Activated B cell treated with CpG ODN at 0.5 μM for 24 hours (primary cell): ENCODE data around the gene HIBCH. TPM values are rescaled to one million over a fixed set of nuclear protein-coding genes. Genes with fewer than 3 reads are reported as not detected.
"Not testable (repeated sequence)": the region's sequence is repeated elsewhere in the genome, so short reads cannot be mapped to it uniquely, and the experiment has no call there.

Experiments
- ATAC-seq: fragments of 200-7000 bp; cut with Tn5 transposase; one replicate; pipeline ENCODE4 v1.10.0; 2021; ENCODE audit warnings: low read depth, mild to moderate bottlenecking, moderate library complexity
- CTCF ChIA-PET: fragments of 350-600 bp; sonication (Branson Sonifier 250); formaldehyde crosslinking; loops from one replicate; lab custom pipeline; 2021; ENCODE audit warnings: antibody characterized with exemption; lab: Charles Lee
- POLR2A ChIA-PET: fragments of 350-600 bp; sonication (Branson Sonifier 250); formaldehyde crosslinking; loops from one replicate; lab custom pipeline; 2021; ENCODE audit warnings: antibody characterized with exemption; lab: Charles Lee
- DNase-seq: peaks from one replicate; pipeline ENCODE4 v3.0.0; 2022
- H3K27ac Mint-ChIP-seq: one replicate; pipeline ENCODE4 v1.8.0; 2020; ENCODE audit warnings: mixed read lengths
- H3K27me3 Mint-ChIP-seq: one replicate; pipeline ENCODE4 v1.8.0; 2021; ENCODE audit warnings: mixed read lengths
- H3K36me3 Mint-ChIP-seq: one replicate; pipeline ENCODE4 v1.8.0; 2021; ENCODE audit warnings: low read depth, mixed read lengths
- H3K4me1 Mint-ChIP-seq: one replicate; pipeline ENCODE4 v1.8.0; 2021; ENCODE audit warnings: mixed read lengths
- H3K4me3 Mint-ChIP-seq: one replicate; pipeline ENCODE4 v1.8.0; 2020; ENCODE audit warnings: mild to moderate bottlenecking, mixed read lengths
- H3K9me3 Mint-ChIP-seq: one replicate; pipeline ENCODE4 v1.8.0; 2020; ENCODE audit warnings: mixed read lengths
- intact Hi-C: fragments of 100-400 bp; cut with micrococcal nuclease; formaldehyde crosslinking; loops from one replicate; pipeline ENCODE4 v1.15.1; 2024
- total RNA-seq: library from RNA; stranded (reverse); gene quantifications from 2 replicates; pipeline ENCODE4 v1.2.3, GENCODE V29; 2022
- TF ChIP-seq, protein P1 (sequence below): fragments of 200-600 bp; IDR thresholded peaks from one replicate; pipeline ENCODE4 v1.8.0; 2022; ENCODE audit warnings: antibody characterized with exemption, mild to moderate bottlenecking

Gene HIBCH
- total RNA-seq, 1 donor from 2014 or later = 21.2 TPM

DNA sequence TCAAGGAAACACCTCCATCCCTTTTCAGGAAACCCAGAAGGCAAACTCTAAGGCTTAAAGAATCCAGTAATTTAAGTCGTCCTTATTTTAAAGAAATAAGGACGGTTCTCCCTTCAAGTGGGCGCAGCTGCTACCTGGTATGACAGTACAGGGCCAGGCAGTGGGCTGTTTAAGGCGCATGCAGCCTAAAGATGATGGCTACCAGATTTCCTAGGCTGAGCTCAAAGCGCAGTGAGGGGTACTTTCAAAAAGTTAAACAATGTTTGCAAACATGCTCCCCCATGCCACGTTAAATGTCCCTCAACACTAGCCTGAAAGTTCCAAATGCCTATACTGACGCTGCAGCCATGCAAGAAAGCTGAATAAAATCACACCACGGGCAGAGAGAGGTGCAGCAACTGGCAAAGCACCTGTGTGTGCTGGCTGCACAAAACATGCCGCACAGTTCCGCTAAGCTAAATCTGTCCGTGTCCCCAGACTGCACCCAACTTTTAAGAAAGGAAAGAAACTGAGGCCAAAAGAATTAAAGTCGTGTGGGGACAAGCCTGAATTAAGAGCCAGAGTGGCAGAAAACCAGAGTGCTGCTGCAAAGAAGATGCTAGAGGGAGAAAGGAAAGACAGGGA, 583 bp downstream of the HIBCH start:
- POLR2A ChIA-PET = interaction anchor here (0.7 to 2.5 kb wide), 7 partner anchors 9 to 535 kb away, joined by 3 to 10 read pairs (median 6); partner anchors contain the start of genes INPP1, ORMDL1 and PMS1
- ATAC-seq (peak; percentile 45), DNase-seq (no peak)
- CTCF ChIA-PET = interaction anchor here (0.9 kb wide), 1 partner anchor 655 kb away, joined by 3 read pairs; no protein-coding TSS in a partner anchor
- peak overlapping the region; percentile 96 for H3K4me3 Mint-ChIP-seq
- H3K36me3 Mint-ChIP-seq = peaks cover 6% of the 10 kb centered on the region
- TF ChIP-seq, protein P1, sequence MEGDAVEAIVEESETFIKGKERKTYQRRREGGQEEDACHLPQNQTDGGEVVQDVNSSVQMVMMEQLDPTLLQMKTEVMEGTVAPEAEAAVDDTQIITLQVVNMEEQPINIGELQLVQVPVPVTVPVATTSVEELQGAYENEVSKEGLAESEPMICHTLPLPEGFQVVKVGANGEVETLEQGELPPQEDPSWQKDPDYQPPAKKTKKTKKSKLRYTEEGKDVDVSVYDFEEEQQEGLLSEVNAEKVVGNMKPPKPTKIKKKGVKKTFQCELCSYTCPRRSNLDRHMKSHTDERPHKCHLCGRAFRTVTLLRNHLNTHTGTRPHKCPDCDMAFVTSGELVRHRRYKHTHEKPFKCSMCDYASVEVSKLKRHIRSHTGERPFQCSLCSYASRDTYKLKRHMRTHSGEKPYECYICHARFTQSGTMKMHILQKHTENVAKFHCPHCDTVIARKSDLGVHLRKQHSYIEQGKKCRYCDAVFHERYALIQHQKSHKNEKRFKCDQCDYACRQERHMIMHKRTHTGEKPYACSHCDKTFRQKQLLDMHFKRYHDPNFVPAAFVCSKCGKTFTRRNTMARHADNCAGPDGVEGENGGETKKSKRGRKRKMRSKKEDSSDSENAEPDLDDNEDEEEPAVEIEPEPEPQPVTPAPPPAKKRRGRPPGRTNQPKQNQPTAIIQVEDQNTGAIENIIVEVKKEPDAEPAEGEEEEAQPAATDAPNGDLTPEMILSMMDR = no peak
- H3K9me3 Mint-ChIP-seq = no peaks in the 10 kb centered on the region
- H3K27me3 Mint-ChIP-seq = no peaks in the 10 kb centered on the region
- intact Hi-C loops = loop anchor here (1.0 to 2.0 kb wide), 6 partner anchors 26 to 878 kb away; partner anchors contain the start of genes ASNSD1, MFSD6, NEMP2 and WDR75
- peaks cover 48% of the 10 kb centered on the region for H3K4me1 Mint-ChIP-seq
- peak overlapping the region; percentile 94 for H3K27ac Mint-ChIP-seq

DNA sequence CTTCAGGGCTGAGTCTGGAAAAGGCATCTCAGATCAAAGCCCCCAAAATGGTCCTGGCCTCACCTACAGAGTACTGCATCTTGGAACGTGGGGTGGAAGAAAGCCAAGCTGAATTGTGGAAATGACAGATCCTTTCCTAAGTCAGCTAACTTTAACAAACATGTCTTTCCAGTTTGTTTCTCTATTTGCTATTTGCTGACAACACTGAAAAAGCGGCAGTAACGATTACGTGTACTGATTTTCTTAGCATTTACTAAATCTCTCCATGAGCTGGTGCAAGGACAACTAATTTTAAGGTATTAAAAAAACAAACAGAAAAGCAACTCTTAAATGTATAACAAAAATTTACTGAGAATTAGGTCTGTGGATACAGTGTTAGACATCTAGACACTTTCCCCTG, 1.1 kb downstream of the HIBCH start:
- Mint-ChIP-seq H3K27ac (peak overlapping the region; percentile 94), H3K27me3 (no peaks in the 10 kb centered on the region), H3K4me1 (peaks cover 48% of the 10 kb centered on the region), H3K9me3 (no peaks in the 10 kb centered on the region), H3K4me3 (peak overlapping the region; percentile 96), H3K36me3 (peaks cover 6% of the 10 kb centered on the region)
- no peak for ATAC-seq
- intact Hi-C loops = loop anchor here (2.0 kb wide), 5 partner anchors 26 to 878 kb away; partner anchors contain the start of genes MFSD6, NEMP2 and WDR75
- TF ChIP-seq, protein P1 = no peak
- DNase-seq = no peak
- ChIA-PET POLR2A (interaction anchor here (0.8 to 1.3 kb wide), 3 partner anchors 9 to 197 kb away, joined by 3 to 8 read pairs (median 3); no protein-coding TSS in a partner anchor), CTCF (interaction anchor here (0.9 kb wide), 1 partner anchor 229 kb away, joined by 3 read pairs; no protein-coding TSS in a partner anchor)

DNA sequence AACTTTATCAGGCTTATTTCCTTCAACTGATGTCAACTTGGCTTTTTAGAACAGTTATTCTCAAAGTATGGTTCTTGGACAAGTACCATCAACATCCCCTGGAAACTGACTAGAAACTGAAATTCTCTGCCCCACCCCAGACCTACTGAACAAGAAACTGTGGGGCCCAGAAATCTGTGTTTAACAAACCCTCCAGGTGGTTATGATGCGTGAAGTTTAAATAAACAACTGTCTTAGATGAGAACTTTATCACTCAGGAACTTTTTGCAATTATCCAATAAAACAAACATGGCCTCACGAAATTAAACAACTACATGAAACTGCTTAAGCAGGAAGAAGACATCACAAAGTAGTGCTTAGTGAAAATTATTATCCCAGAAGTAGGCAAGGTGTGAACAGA, 4.4 kb downstream of the HIBCH start:
- H3K9me3 Mint-ChIP-seq = no peaks in the 10 kb centered on the region
- TF ChIP-seq, protein P1 = no peak
- peaks cover 23% of the 10 kb centered on the region for H3K36me3 Mint-ChIP-seq
- no peak overlapping the region for H3K4me3 Mint-ChIP-seq
- H3K27ac Mint-ChIP-seq = no peak overlapping the region
- intact Hi-C loops = no loop called here
- ChIA-PET POLR2A (no interaction called here), CTCF (interaction anchor here (1.0 to 1.9 kb wide), 2 partner anchors 135 to 225 kb away, joined by 3 to 5 read pairs; no protein-coding TSS in a partner anchor)
- ATAC-seq (no peak), DNase-seq (no peak)
- H3K27me3 Mint-ChIP-seq = no peaks in the 10 kb centered on the region
- peaks cover 41% of the 10 kb centered on the region for H3K4me1 Mint-ChIP-seq

DNA sequence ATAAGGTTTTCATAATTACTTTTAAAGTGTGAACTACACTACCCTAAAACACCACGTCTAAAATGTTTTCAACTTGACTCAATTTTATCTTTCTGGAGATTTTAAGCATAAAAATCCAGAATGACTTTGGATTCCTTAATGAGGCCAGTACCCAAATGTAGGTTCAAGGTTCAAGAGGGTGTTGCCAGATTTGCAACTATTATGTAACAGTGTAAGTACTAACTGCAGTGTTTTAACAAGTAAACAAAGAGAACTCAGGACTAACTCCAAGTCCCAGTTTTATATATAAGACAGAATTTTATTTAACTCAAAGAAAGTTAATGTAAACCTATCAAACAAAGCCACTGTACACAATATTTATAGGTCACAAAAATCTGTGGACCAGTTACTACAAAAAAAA, 5.7 kb downstream of the HIBCH start:
- H3K4me1 Mint-ChIP-seq = peaks cover 29% of the 10 kb centered on the region
- no peak for DNase-seq
- H3K4me3 Mint-ChIP-seq = no peak overlapping the region
- no peaks in the 10 kb centered on the region for H3K27me3 Mint-ChIP-seq
- H3K27ac Mint-ChIP-seq = no peak overlapping the region
- H3K9me3 Mint-ChIP-seq = no peaks in the 10 kb centered on the region
- no peak for ATAC-seq
- intact Hi-C loops = loop anchor here (1.0 kb wide), 1 partner anchor 225 kb away; no protein-coding TSS in a partner anchor
- peaks cover 28% of the 10 kb centered on the region for H3K36me3 Mint-ChIP-seq
- TF ChIP-seq, protein P1 = no peak
- ChIA-PET POLR2A (no interaction called here), CTCF (interaction anchor here (1.9 kb wide), 1 partner anchor 223 kb away, joined by 5 read pairs; no protein-coding TSS in a partner anchor)

DNA sequence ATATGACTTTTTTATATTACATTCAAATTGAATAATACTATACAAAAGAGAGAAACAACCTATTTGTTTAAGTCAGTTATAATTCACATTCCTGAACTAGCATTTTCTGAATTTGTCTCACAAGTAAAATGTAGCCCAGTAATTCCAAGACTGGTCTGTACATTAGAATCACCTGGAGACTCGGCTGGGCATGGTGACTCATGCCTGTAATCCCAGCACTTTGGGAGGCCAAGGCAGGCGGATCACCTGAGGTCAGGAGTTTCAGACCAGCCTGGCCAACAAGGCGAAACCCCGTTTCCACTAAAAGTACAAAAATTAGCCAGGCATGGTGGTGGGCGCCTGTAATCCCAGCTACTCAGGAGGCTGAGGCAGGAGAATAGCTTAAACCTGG, 7.0 kb downstream of the HIBCH start:
- H3K36me3 Mint-ChIP-seq = peaks cover 33% of the 10 kb centered on the region
- DNase-seq, CTCF ChIA-PET, H3K9me3 Mint-ChIP-seq, H3K4me3 Mint-ChIP-seq, POLR2A ChIA-PET, H3K27me3 Mint-ChIP-seq, ATAC-seq, H3K27ac Mint-ChIP-seq, intact Hi-C loops: not testable (repeated sequence)
- peaks cover 20% of the 10 kb centered on the region for H3K4me1 Mint-ChIP-seq
